SK-N-SH (cell line): ENCODE results near the gene PIK3R2. TPM values are rescaled to one million over a fixed set of nuclear protein-coding genes. Genes with fewer than 3 reads are reported as not detected.

ENCODE experiments used
- CTCF ChIA-PET: fragments of 300-600, 350-600 bp; formaldehyde crosslinking; extraction: SDS; loops from one replicate; lab custom pipeline; 2021; lab: Yijun Ruan, JAX
- POLR2A ChIA-PET: fragments of 350-600 bp; sonication (Branson Sonifier 250); formaldehyde crosslinking; extraction: SDS; loops from one replicate; lab custom pipeline; 2020; ENCODE audit warnings: antibody characterized with exemption, inconsistent platforms; lab: Yijun Ruan, JAX
- DNase-seq: peaks from one replicate; pipeline ENCODE4 v3.0.0; 2012
- H2AFZ ChIP-seq: fragments of 200-600 bp; sonication (generic); 2 replicates; pipeline ENCODE4 v1.8.1; 2016; ENCODE audit warnings: antibody characterized with exemption, mild to moderate bottlenecking, low read depth
- H3F3A ChIP-seq: fragments of 200-600 bp; sonication (generic); replicated peaks from 2 replicates; pipeline ENCODE3; 2016; ENCODE audit warnings: antibody characterized with exemption, mild to moderate bottlenecking; ENCODE audit not compliant: insufficient read depth
- H3K27ac ChIP-seq, 2 experiments: fragments of 200-500 bp in 1 of 2; fragments of 200-600 bp in 1 of 2; sonication (Bioruptor generic) in 1 of 2; sonication (generic), shearing (Covaris generic) in 1 of 2; 2 replicates each; pipeline versions ENCODE4 v1.5.1 to v1.6.1; 2014 to 2016; ENCODE audit warnings: low read depth in 2 of 2, inconsistent platforms in 1 of 2, low read length in 1 of 2, mild to moderate bottlenecking in 1 of 2, mixed read lengths in 1 of 2
- H3K27me3 ChIP-seq: fragments of 200-600 bp; sonication (generic), shearing (Covaris generic); 2 replicates; pipeline ENCODE4 v1.6.1; 2016; ENCODE audit warnings: mixed run types; ENCODE audit not compliant: insufficient read depth
- H3K36me3 ChIP-seq, 2 experiments: fragments of 200-500 bp in 1 of 2; fragments of 200-600 bp in 1 of 2; sonication (Bioruptor generic) in 1 of 2; sonication (generic) in 1 of 2; replicated peaks in 1 of 2; 2 replicates each; pipeline versions ENCODE3 to v1.5.1; 2014 to 2016; ENCODE audit warnings: low read length in 1 of 2, mild to moderate bottlenecking in 1 of 2; ENCODE audit not compliant: insufficient read depth in 2 of 2, control insufficient read depth in 1 of 2
- H3K4me1 ChIP-seq, 2 experiments: fragments of 200-500 bp in 1 of 2; fragments of 200-600 bp in 1 of 2; sonication (Bioruptor generic) in 1 of 2; sonication (generic), shearing (Covaris generic) in 1 of 2; 2 replicates each; pipeline versions ENCODE4 v1.5.1 to v1.6.1; 2014 to 2016; ENCODE audit warnings: low read depth in 1 of 2, low read length in 1 of 2, mixed run types in 1 of 2; ENCODE audit not compliant: insufficient read depth in 2 of 2, control insufficient read depth in 1 of 2
- H3K4me2 ChIP-seq: fragments of 200-600 bp; sonication (generic), shearing (Covaris generic); 2 replicates; pipeline ENCODE4 v1.6.1; 2017; ENCODE audit warnings: mixed run types
- H3K4me3 ChIP-seq, 2 experiments: fragments of 200-500 bp in 1 of 2; fragments of 200-600 bp in 1 of 2; sonication (Bioruptor generic) in 1 of 2; sonication (generic), shearing (Covaris generic) in 1 of 2; 2 replicates each; pipeline versions ENCODE4 v1.5.1 to v1.8.1; 2014 to 2016; ENCODE audit warnings: low read depth in 2 of 2, inconsistent platforms in 1 of 2, low read length in 1 of 2, mild to moderate bottlenecking in 1 of 2, mixed read lengths in 1 of 2, moderate library complexity in 1 of 2
- H3K79me2 ChIP-seq: fragments of 200-600 bp; sonication (generic); 2 replicates; pipeline ENCODE4 v1.8.1; 2017; ENCODE audit warnings: mild to moderate bottlenecking; ENCODE audit not compliant: insufficient read depth
- H3K9ac ChIP-seq: fragments of 200-600 bp; sonication (generic); 2 replicates; pipeline ENCODE4 v1.6.1; 2017; ENCODE audit warnings: mixed run types
- H3K9me2 ChIP-seq: fragments of 200-600 bp; sonication (generic); 2 replicates; pipeline ENCODE4 v1.6.1; 2017; ENCODE audit warnings: mixed run types
- H3K9me3 ChIP-seq: fragments of 200-600 bp; sonication (generic); 2 replicates; pipeline ENCODE4 v1.6.1; 2017; ENCODE audit warnings: mixed run types, mild to moderate bottlenecking, moderate library complexity
- H4K20me1 ChIP-seq: fragments of 200-600 bp; sonication (generic); 2 replicates; pipeline ENCODE4 v1.6.1; 2017; ENCODE audit warnings: mild to moderate bottlenecking, mixed run types; ENCODE audit not compliant: insufficient read depth
- CHD2 ChIP-seq: fragments of 150-350 bp; IDR thresholded peaks from 2 replicates; pipeline ENCODE4 v1.6.1; 2018; ENCODE audit warnings: low read length; ENCODE audit not compliant: partially characterized antibody
- EP300 ChIP-seq, 2 experiments: IDR thresholded peaks; 2 replicates each; pipeline versions ENCODE4 v1.4.0 to v1.6.1; 2012; ENCODE audit warnings: borderline replicate concordance in 1 of 2, low read depth in 1 of 2, low read length in 1 of 2
- EZH2phosphoT487 ChIP-seq: fragments of 200-600 bp; sonication (generic); IDR thresholded peaks from 2 replicates; pipeline ENCODE4 v1.6.1; 2017; ENCODE audit warnings: low read depth, mixed run types, mild to moderate bottlenecking, antibody characterized with exemption, moderate library complexity, borderline replicate concordance
- FOSL2 ChIP-seq: IDR thresholded peaks from 2 replicates; pipeline ENCODE4 v1.4.0; 2012; ENCODE audit warnings: low read depth, mild to moderate bottlenecking, moderate library complexity, borderline replicate concordance
- FOXM1 ChIP-seq: IDR thresholded peaks from 2 replicates; pipeline ENCODE4 v1.4.0; 2012; ENCODE audit warnings: low read depth, mild to moderate bottlenecking
- GABPA ChIP-seq: IDR thresholded peaks from 2 replicates; pipeline ENCODE4 v1.4.0; 2012; ENCODE audit warnings: low read depth, mild to moderate bottlenecking
- IRF3 ChIP-seq: fragments of 150-350 bp; IDR thresholded peaks from 2 replicates; pipeline ENCODE4 v1.6.1; 2016; ENCODE audit warnings: mild to moderate bottlenecking, low read depth, low read length
- JUND ChIP-seq: IDR thresholded peaks from 2 replicates; pipeline ENCODE4 v1.4.0; 2012
- MAX ChIP-seq: IDR thresholded peaks from 2 replicates; pipeline ENCODE4 v1.4.0; 2012; ENCODE audit warnings: low read depth
- MEF2A ChIP-seq: IDR thresholded peaks from 2 replicates; pipeline ENCODE4 v1.4.0; 2012; ENCODE audit warnings: low read depth, borderline replicate concordance
- NRF1 ChIP-seq: IDR thresholded peaks from 2 replicates; pipeline ENCODE4 v1.6.1; 2012; ENCODE audit warnings: low read depth, mild to moderate bottlenecking, low read length
- PBX3 ChIP-seq: IDR thresholded peaks from 2 replicates; pipeline ENCODE4; 2012
- RCOR1 ChIP-seq: fragments of 150-350 bp; IDR thresholded peaks from 2 replicates; pipeline ENCODE4 v1.6.1; 2017; ENCODE audit warnings: antibody characterized with exemption, low read length
- REST ChIP-seq: IDR thresholded peaks from 2 replicates; pipeline ENCODE4 v1.6.1; 2012; ENCODE audit warnings: mild to moderate bottlenecking, low read depth, low read length, moderate library complexity
- RFX5 ChIP-seq: IDR thresholded peaks from 2 replicates; pipeline ENCODE4 v1.6.1; 2012; ENCODE audit warnings: mild to moderate bottlenecking, improper control_type of control experiment, low read length
- RXRA ChIP-seq: IDR thresholded peaks from 2 replicates; pipeline ENCODE4 v1.4.0; 2012; ENCODE audit warnings: low read depth, mild to moderate bottlenecking, borderline replicate concordance
- TAF1 ChIP-seq: IDR thresholded peaks from 2 replicates; pipeline ENCODE4 v1.6.1; 2012; ENCODE audit warnings: low read depth, mild to moderate bottlenecking, low read length, moderate library complexity, borderline replicate concordance
- TCF12 ChIP-seq: IDR thresholded peaks from 2 replicates; pipeline ENCODE4 v1.4.0; 2012
- TEAD4 ChIP-seq: IDR thresholded peaks from 2 replicates; pipeline ENCODE4 v1.4.0; 2012; ENCODE audit warnings: mild to moderate bottlenecking, borderline replicate concordance; ENCODE audit not compliant: insufficient read depth
- ZBTB33 ChIP-seq: IDR thresholded peaks from 2 replicates; pipeline ENCODE4 v1.4.0; 2012; ENCODE audit warnings: low read depth, borderline replicate concordance
- WGBS: methylation state at CpG from one replicate; pipeline ENCODE4 v1.1.6; 2017; ENCODE audit warnings: low lambda C conversion rate; 5-methylcytosine and 5-hydroxymethylcytosine counted together
- polyA plus RNA-seq, 3 experiments: library from polyadenylated mRNA; depleted of rRNA; stranded (reverse); fragments of >200 nt; gene quantifications; 2 replicates each; pipeline ENCODE4 v1.2.3, GENCODE V29; 2012
- TF ChIP-seq, protein P1 (sequence below): fragments of 200-600 bp; sonication (generic); IDR thresholded peaks from 2 replicates; pipeline ENCODE4 v1.6.1; 2017; ENCODE audit warnings: antibody characterized with exemption, mild to moderate bottlenecking, moderate library complexity
- TF ChIP-seq, protein P2 (sequence below): fragments of 150-350 bp; IDR thresholded peaks from 2 replicates; pipeline ENCODE4 v1.6.1; 2017; ENCODE audit warnings: antibody characterized with exemption, low read length, low read depth, borderline replicate concordance

The PIK3R2 gene
- polyA plus RNA-seq, 1 of the 3 experiments (the other 2 are of a cell fraction) = 36.6 TPM

DNA sequence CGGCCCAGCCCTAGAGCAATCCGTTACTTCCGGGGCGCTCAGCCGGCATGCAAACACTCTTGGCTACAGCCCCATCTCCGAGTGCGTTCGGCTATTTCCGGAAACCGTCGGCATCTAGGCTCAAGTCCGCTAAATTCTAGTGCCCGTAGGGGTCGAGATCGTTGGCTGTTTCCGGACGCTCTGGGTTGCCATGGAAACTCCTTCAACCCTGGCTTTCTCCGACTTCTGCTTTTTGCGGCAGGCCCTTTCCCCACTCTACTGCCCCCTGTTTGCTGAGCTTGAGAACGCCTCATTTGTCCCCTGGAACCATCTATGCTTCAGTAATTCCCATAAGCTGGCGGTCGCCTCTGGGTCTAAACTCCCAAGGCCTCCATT, 534 bp upstream of the PIK3R2 start:
- peak; percentile 96 for DNase-seq
- H3K9ac ChIP-seq = peak overlapping the region; percentile 94
- H3K27me3 ChIP-seq = no peaks in the 10 kb centered on the region
- POLR2A ChIA-PET = interaction anchor here (0.6 to 2.1 kb wide), 3 partner anchors 11 to 293 kb away, joined by 3 to 6 read pairs (median 3); partner anchors contain the start of gene RPL18A
- H2AFZ ChIP-seq = peak overlapping the region; percentile 92
- peak overlapping the region; percentile 98 to 99 for H3K27ac ChIP-seq
- 0% methylated on average over 17 of the region's 22 CpGs for WGBS
- no peaks in the 10 kb centered on the region for H3K9me2 ChIP-seq
- peaks cover 42% of the 10 kb centered on the region for H3K79me2 ChIP-seq
- peak overlapping the region; percentile 83 for H3K4me2 ChIP-seq
- CTCF ChIA-PET = interaction anchor here (0.5 to 2.6 kb wide), 17 partner anchors 9 to 219 kb away, joined by 3 to 18 read pairs (median 4); partner anchors contain the start of gene CCDC124
- peaks cover 5% of the 10 kb centered on the region; the same call in 1 of the 2 replicates for H4K20me1 ChIP-seq
- H3K36me3 ChIP-seq = peaks cover 0 to 20% of the 10 kb centered on the region in 2 experiments
- no peaks in the 10 kb centered on the region for H3K9me3 ChIP-seq
- H3K4me3 ChIP-seq = peak overlapping the region; percentile 89 to 93
- H3K4me1 ChIP-seq = peaks cover 13 to 39% of the 10 kb centered on the region in 2 experiments; a peak in 2 of 4 replicates
- H3F3A ChIP-seq = peaks cover 10% of the 10 kb centered on the region
- no peak for TF ChIP-seq IRF3
- TF ChIP-seq PBX3 = peak; percentile 0; the same call in 1 of the 2 replicates
- no peak for TF ChIP-seq FOSL2
- peak; percentile 57 for TF ChIP-seq GABPA
- TF ChIP-seq, protein P1, sequence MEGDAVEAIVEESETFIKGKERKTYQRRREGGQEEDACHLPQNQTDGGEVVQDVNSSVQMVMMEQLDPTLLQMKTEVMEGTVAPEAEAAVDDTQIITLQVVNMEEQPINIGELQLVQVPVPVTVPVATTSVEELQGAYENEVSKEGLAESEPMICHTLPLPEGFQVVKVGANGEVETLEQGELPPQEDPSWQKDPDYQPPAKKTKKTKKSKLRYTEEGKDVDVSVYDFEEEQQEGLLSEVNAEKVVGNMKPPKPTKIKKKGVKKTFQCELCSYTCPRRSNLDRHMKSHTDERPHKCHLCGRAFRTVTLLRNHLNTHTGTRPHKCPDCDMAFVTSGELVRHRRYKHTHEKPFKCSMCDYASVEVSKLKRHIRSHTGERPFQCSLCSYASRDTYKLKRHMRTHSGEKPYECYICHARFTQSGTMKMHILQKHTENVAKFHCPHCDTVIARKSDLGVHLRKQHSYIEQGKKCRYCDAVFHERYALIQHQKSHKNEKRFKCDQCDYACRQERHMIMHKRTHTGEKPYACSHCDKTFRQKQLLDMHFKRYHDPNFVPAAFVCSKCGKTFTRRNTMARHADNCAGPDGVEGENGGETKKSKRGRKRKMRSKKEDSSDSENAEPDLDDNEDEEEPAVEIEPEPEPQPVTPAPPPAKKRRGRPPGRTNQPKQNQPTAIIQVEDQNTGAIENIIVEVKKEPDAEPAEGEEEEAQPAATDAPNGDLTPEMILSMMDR = peak; percentile 71
- TF ChIP-seq EZH2phosphoT487 = no peak
- no peak for TF ChIP-seq TCF12
- no peak for TF ChIP-seq JUND
- TF ChIP-seq RFX5 = peak; percentile 55; the same call in 1 of the 2 replicates
- no peak for TF ChIP-seq RXRA
- no peak for TF ChIP-seq NRF1
- TF ChIP-seq TEAD4 = no peak
- TF ChIP-seq CHD2 = peak; percentile 43
- TF ChIP-seq FOXM1 = no peak
- TF ChIP-seq MEF2A = no peak
- no peak for TF ChIP-seq ZBTB33
- no peak for TF ChIP-seq RCOR1
- 0 out of 2 replicates have a peak, but pooled peaks have one; percentile 9 for TF ChIP-seq MAX
- TF ChIP-seq EP300 (IDR thresholded peaks at IDR 0.05; ENCODE audit: borderline replicate concordance in 1 of 2, low read depth in 1 of 2, low read length in 1 of 2) = no peak
- TF ChIP-seq, protein P2, sequence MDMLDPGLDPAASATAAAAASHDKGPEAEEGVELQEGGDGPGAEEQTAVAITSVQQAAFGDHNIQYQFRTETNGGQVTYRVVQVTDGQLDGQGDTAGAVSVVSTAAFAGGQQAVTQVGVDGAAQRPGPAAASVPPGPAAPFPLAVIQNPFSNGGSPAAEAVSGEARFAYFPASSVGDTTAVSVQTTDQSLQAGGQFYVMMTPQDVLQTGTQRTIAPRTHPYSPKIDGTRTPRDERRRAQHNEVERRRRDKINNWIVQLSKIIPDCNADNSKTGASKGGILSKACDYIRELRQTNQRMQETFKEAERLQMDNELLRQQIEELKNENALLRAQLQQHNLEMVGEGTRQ = no peak
- TF ChIP-seq REST = no peak
- peak; percentile 53; the same call in 1 of the 2 replicates for TF ChIP-seq TAF1
